Measurements from ENCODE around the gene ZNF747. TPM values are rescaled to one million over a fixed set of nuclear protein-coding genes. Genes with fewer than 3 reads are reported as not detected.
A peak's percentile ranks its signal among the peaks of the same experiment; 100 is the strongest.
"Not testable (repeated sequence)": the region's sequence is repeated elsewhere in the genome, so short reads cannot be mapped to it uniquely, and the experiment has no call there.

Gene ZNF747
- total RNA-seq, 1 experiment from 2014 or later = 9.8 TPM

DNA sequence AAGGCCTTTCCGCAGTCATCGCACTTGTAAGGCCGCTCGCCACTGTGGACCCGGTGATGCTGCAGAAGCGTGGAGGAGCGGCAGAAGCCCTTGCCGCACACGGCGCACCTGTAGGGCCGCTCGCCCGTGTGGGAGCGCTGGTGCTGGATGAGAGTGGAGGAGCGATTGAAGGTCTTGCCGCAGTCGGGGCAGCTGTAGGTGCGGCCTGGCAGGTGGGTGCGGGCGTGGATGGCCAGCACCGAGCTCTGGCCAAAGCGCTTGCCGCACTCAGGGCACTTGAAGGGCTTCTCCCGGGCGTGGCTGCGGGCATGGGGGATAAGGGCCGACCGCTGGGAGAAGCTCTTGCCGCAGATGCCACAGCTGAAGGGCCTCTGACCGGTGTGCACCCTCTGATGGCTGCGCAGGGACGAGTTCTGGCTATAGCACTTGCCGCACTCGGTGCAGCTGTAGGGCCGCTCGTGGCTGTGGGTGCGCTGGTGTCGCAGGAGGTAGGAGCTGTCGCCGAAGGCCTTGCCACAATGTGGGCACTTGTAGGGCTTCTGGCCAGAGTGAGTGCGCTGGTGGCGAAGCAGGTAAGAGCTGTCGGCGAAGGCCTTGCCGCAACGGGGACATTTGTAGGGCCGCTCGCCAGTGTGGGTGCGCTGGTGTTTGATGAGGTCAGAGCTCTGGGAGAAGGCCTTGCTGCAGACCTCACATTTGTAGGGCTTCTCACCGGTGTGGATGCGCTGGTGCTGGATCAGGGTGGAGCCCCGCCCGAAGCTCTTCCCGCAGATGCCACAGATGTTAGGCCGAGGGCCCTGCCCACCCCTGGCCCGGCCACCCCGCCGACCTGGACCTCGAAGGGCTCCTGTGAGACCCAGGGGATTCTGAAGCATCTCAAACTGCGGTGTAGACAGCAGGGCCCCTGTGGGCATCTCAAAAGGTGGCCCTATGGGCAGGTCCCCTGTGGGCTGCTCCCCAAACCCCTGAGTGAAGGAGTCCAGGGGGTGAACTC, 9.8 kb downstream of the ZNF747 start:
- H4K20me1 ChIP-seq (ENCODE audit: insufficient read depth, low read depth, low read length) = no peaks in the 10 kb centered on the region
- H3K9ac ChIP-seq (ENCODE audit: low read length) = peak overlapping the region; percentile 86; the same call in 1 of the 2 replicates
- H3K27me3 ChIP-seq (ENCODE audit: low read length) = no peaks in the 10 kb centered on the region
- no peak overlapping the region for H3K27ac ChIP-seq (ENCODE audit: low read length)
- H3K79me2 ChIP-seq (ENCODE audit: low read length) = peaks cover 4% of the 10 kb centered on the region; the same call in 1 of the 2 replicates
- H3K4me1 ChIP-seq (ENCODE audit: low read length) = peaks cover 29% of the 10 kb centered on the region
- peak overlapping the region; percentile 97 for H3K4me2 ChIP-seq (ENCODE audit: low read depth, low read length, poor library complexity, severe bottlenecking)
- no peaks in the 10 kb centered on the region for H3K9me2 ChIP-seq (replicated peaks; ENCODE audit: insufficient read depth, low read length)
- no peak overlapping the region for H2AFZ ChIP-seq (ENCODE audit: low read length)
- peak overlapping the region; percentile 81; the same call in 1 of the 2 replicates for H3K4me3 ChIP-seq (ENCODE audit: low read length)
- H3K9me3 ChIP-seq (ENCODE audit: low read length) = no peaks in the 10 kb centered on the region
- no peaks in the 10 kb centered on the region for H3K36me3 ChIP-seq (ENCODE audit: insufficient read depth, low read length)
- DNase-seq = no peak

GRCh38 chr16:30523768-30524574, 10.7 kb downstream of the ZNF747 start:
- Histone ChIP-seq H3K79me2 (ENCODE audit: low read length) (peaks cover 4% of the 10 kb centered on the region; the same call in 1 of the 2 replicates), H2AFZ (ENCODE audit: low read length) (no peak overlapping the region), H4K20me1 (ENCODE audit: insufficient read depth, low read depth, low read length) (no peaks in the 10 kb centered on the region), H3K4me3 (ENCODE audit: low read length) (no peak overlapping the region), H3K4me1 (ENCODE audit: low read length) (peaks cover 24% of the 10 kb centered on the region), H3K9ac (ENCODE audit: low read length) (no peak overlapping the region), H3K27me3 (ENCODE audit: low read length) (no peaks in the 10 kb centered on the region), H3K4me2 (ENCODE audit: low read depth, low read length, poor library complexity, severe bottlenecking) (no peak overlapping the region), H3K27ac (ENCODE audit: low read length) (no peak overlapping the region), H3K9me3 (ENCODE audit: low read length) (no peaks in the 10 kb centered on the region), H3K36me3 (ENCODE audit: insufficient read depth, low read length) (no peaks in the 10 kb centered on the region), H3K9me2 (replicated peaks; ENCODE audit: insufficient read depth, low read length) (no peaks in the 10 kb centered on the region)
- DNase-seq = no peak

- peaks cover 13% of the 10 kb centered on the region for H3K4me1 ChIP-seq (ENCODE audit: low read length)
- H3K27me3 ChIP-seq (ENCODE audit: low read length); H3K4me3 ChIP-seq (ENCODE audit: low read length); H3K27ac ChIP-seq (ENCODE audit: low read length); H3K36me3 ChIP-seq (ENCODE audit: insufficient read depth, low read length); H3K9me2 ChIP-seq (replicated peaks; ENCODE audit: insufficient read depth, low read length); H3K9ac ChIP-seq (ENCODE audit: low read length); H3K79me2 ChIP-seq (ENCODE audit: low read length); H3K9me3 ChIP-seq (ENCODE audit: low read length); H3K4me2 ChIP-seq (ENCODE audit: low read depth, low read length, poor library complexity, severe bottlenecking); DNase-seq; H4K20me1 ChIP-seq (ENCODE audit: insufficient read depth, low read depth, low read length); H2AFZ ChIP-seq (ENCODE audit: low read length): not testable (repeated sequence)
Observed at GRCh38 chr16:30522702-30523463, 11.8 kb downstream of the ZNF747 start.

GRCh38 chr16:30521873-30522641, 12.6 kb downstream of the ZNF747 start:
- Histone ChIP-seq H4K20me1 (ENCODE audit: insufficient read depth, low read depth, low read length) (no peaks in the 10 kb centered on the region), H3K27ac (ENCODE audit: low read length) (no peak overlapping the region), H3K79me2 (ENCODE audit: low read length) (peaks cover 4% of the 10 kb centered on the region; the same call in 1 of the 2 replicates), H3K4me2 (ENCODE audit: low read depth, low read length, poor library complexity, severe bottlenecking) (no peak overlapping the region), H3K9ac (ENCODE audit: low read length) (no peak overlapping the region), H3K4me3 (ENCODE audit: low read length) (no peak overlapping the region), H3K36me3 (ENCODE audit: insufficient read depth, low read length) (no peaks in the 10 kb centered on the region), H3K27me3 (ENCODE audit: low read length) (no peaks in the 10 kb centered on the region), H3K9me2 (replicated peaks; ENCODE audit: insufficient read depth, low read length) (no peaks in the 10 kb centered on the region), H3K4me1 (ENCODE audit: low read length) (peaks cover 8% of the 10 kb centered on the region), H2AFZ (ENCODE audit: low read length) (no peak overlapping the region), H3K9me3 (ENCODE audit: low read length) (no peaks in the 10 kb centered on the region)
- DNase-seq = no peak

GRCh38 chr16:30521476-30521872, 13.2 kb downstream of the ZNF747 start:
- no peak overlapping the region for H3K9ac ChIP-seq (ENCODE audit: low read length)
- peaks cover 4% of the 10 kb centered on the region; the same call in 1 of the 2 replicates for H3K79me2 ChIP-seq (ENCODE audit: low read length)
- no peak overlapping the region for H3K4me2 ChIP-seq (ENCODE audit: low read depth, low read length, poor library complexity, severe bottlenecking)
- H3K9me3 ChIP-seq (ENCODE audit: low read length) = no peaks in the 10 kb centered on the region
- H3K36me3 ChIP-seq (ENCODE audit: insufficient read depth, low read length) = no peaks in the 10 kb centered on the region
- no peak for DNase-seq
- no peaks in the 10 kb centered on the region for H3K27me3 ChIP-seq (ENCODE audit: low read length)
- no peak overlapping the region for H2AFZ ChIP-seq (ENCODE audit: low read length)
- no peak overlapping the region for H3K4me3 ChIP-seq (ENCODE audit: low read length)
- H3K9me2 ChIP-seq (replicated peaks; ENCODE audit: insufficient read depth, low read length) = no peaks in the 10 kb centered on the region
- no peaks in the 10 kb centered on the region for H4K20me1 ChIP-seq (ENCODE audit: insufficient read depth, low read depth, low read length)
- H3K27ac ChIP-seq (ENCODE audit: low read length) = no peak overlapping the region
- peaks cover 8% of the 10 kb centered on the region for H3K4me1 ChIP-seq (ENCODE audit: low read length)

DNA sequence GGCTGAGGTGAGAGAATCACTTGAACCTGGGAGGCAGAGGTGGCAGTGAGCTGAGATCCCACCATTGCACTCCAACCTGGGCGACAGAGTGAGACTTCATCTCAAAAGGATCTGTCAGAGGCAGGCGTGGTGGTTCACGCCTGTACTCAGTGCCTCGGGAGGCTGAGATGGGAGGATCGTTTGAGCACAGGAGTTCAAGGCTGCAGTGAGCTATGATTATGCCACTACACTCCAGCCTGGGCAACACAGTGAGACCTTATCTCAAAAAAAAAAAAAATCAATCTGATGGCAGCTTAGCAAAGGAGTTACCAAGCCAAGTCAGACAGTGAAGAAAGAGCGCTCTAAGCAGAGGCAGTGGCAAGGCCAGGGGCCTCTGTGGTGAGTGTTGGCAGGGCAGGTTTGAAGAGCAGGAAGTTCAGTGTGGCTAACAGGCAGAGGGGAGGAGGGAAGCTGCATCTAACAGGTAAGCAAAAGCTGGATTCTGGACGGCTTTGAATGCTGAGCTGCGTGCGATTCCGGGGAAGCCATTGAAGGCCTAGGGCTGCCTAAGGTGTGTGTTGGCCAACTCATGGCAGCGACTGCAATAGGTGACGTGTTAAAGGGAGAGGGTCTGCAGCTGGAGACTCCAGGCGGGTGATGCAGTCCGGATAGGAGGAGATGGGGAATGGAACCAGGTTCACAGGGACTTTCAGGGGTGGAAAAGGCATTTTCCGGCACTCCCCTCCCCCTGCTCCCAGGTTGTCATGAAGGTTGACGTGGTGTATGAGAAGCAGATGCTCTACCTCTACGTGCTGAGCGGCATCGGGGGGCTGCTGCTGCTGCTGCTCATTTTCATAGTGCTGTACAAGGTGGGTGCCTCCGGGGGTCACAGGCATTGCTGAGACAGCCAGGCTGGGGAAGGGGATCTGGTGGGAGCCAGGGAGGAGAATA, 15.3 kb downstream of the ZNF747 start:
- H3K4me2 ChIP-seq (ENCODE audit: low read depth, low read length, poor library complexity, severe bottlenecking) = no peak overlapping the region
- H3K9me3 ChIP-seq (ENCODE audit: low read length) = no peaks in the 10 kb centered on the region
- no peaks in the 10 kb centered on the region for H3K9me2 ChIP-seq (replicated peaks; ENCODE audit: insufficient read depth, low read length)
- H3K9ac ChIP-seq (ENCODE audit: low read length) = no peak overlapping the region
- H3K79me2 ChIP-seq (ENCODE audit: low read length) = no peaks in the 10 kb centered on the region
- no peaks in the 10 kb centered on the region for H3K36me3 ChIP-seq (ENCODE audit: insufficient read depth, low read length)
- no peaks in the 10 kb centered on the region for H4K20me1 ChIP-seq (ENCODE audit: insufficient read depth, low read depth, low read length)
- no peaks in the 10 kb centered on the region for H3K27me3 ChIP-seq (ENCODE audit: low read length)
- DNase-seq = no peak
- no peak overlapping the region for H3K4me3 ChIP-seq (ENCODE audit: low read length)
- H2AFZ ChIP-seq (ENCODE audit: low read length) = no peak overlapping the region
- H3K4me1 ChIP-seq (ENCODE audit: low read length) = no peaks in the 10 kb centered on the region
- no peak overlapping the region for H3K27ac ChIP-seq (ENCODE audit: low read length)

- DNase-seq = no peak
- Histone ChIP-seq H3K27me3 (ENCODE audit: low read length) (no peaks in the 10 kb centered on the region), H3K9me3 (ENCODE audit: low read length) (no peaks in the 10 kb centered on the region), H3K9me2 (replicated peaks; ENCODE audit: insufficient read depth, low read length) (no peaks in the 10 kb centered on the region), H2AFZ (ENCODE audit: low read length) (no peak overlapping the region), H3K79me2 (ENCODE audit: low read length) (no peaks in the 10 kb centered on the region), H3K4me2 (ENCODE audit: low read depth, low read length, poor library complexity, severe bottlenecking) (no peak overlapping the region), H4K20me1 (ENCODE audit: insufficient read depth, low read depth, low read length) (no peaks in the 10 kb centered on the region), H3K9ac (ENCODE audit: low read length) (no peak overlapping the region), H3K27ac (ENCODE audit: low read length) (no peak overlapping the region), H3K4me3 (ENCODE audit: low read length) (no peak overlapping the region), H3K4me1 (ENCODE audit: low read length) (no peaks in the 10 kb centered on the region), H3K36me3 (ENCODE audit: insufficient read depth, low read length) (no peaks in the 10 kb centered on the region)
Observed at GRCh38 chr16:30518552-30518951, 16.1 kb downstream of the ZNF747 start.
